Ramos (cell line): ENCODE data around the gene FAM177A1.

Source experiments
- in situ Hi-C: fragments of 300-500 bp; cut with MboI; formaldehyde crosslinking; loops from one replicate; pipeline ENCODE4 v1.14.3; 2022; ENCODE audit warnings: low sequenced_read_pairs; ENCODE audit not compliant: unreplicated experiment

The FAM177A1 gene

DNA sequence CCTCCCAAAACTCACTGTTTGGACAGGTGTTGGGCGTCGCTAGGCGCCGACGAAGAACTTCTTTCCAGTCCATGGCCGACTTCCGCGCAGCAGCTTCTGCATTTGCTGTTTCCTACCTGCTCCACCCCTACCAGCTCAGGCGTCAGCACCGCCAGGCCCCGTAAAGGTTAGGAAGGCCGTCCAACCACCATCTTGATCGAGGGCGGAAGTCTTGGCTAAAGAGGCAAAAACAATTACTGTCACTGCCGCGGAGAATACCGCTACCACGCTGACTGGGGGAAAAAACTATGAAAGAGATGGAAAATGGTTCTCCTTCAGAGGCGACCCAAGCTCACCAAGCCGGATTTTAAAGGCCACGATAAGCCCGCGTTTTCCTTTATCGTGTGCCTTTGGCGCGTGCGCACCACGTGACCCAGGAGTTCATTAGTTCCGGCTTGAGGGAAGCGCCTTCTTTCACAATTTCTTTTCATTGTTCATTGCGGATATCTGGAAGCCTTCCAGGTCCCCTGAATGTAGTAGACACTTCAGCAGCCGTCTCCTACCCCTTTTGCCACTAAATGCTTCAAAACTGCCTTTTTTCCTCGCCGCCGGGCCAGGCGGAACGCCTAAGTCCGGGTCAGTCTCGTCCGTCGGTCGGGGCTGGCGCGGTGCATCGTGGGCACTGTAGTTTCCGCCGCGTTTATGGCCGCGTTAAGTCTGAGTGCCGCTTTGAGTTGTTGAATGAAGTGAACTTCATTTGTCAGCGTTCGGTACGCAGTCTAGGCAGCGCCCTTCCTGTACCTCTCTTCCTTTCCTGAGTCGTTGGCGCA, 76.0 kb downstream of the FAM177A1 start, which contains the start of the genes PPP2R3C and PRORP:
PPP2R3C (minus strand) TSS at position 104 of the 809 bp plus-strand sequence; CDS start at position 73, 31 bp downstream.
PRORP (plus strand) TSS at position 666 of the 809 bp plus-strand sequence. CDS start 694 bp downstream, outside the sequence.
- in situ Hi-C loops: no loop called here

DNA sequence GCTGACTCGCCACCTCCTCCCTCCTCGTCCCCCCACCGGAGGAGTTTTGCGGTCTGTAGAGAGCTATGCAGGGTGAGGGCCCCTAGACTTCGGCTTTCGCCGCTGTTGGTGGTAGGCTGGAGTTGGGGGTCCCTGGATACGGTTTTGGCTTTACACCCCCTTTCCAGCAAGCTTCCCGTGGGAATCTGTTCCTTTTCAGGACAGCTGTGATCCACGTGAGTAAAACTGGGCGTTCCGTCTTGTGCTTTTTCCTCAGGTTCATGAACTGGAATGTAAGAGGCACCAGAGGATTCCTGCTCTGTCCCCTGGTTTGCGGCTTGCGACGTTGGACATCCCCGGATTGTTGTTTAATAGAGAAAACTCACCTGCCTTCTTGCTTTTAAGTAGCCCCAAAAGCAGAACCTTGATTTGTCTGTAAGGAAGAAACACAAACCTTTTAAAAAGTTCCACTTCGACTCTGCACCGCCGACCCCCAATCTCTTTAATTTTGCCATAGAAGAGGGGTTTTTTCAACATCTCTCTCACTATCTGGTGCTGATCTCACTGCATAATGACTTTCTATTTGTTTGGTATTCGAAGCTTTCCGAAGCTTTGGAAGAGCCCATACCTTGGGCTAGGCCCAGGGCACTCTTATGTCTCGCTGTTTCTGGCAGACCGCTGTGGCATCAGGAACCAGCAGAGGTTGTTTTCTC, 76.8 kb downstream of the FAM177A1 start:
- in situ Hi-C loops: no loop called here

DNA sequence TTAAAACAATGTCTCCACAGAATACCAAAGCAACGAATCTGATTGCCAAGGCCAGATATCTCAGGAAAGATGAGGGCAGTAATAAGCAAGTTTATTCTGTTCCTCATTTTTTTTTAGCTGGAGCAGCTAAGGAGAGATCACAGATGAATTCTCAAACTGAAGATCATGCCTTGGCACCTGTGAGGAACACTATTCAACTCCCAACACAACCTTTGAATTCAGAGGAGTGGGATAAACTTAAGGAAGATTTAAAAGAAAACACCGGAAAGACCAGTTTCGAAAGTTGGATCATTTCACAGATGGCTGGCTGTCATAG, 77.3 kb downstream of the FAM177A1 start:
- in situ Hi-C loops: no loop called here

- in situ Hi-C loops: no loop called here
These were observed 78.1 kb downstream of the FAM177A1 start for GRCh38 chr14:35124127-35124526.
